Measurements from ENCODE around the gene MC4R.
"Not testable (repeated sequence)": the region's sequence is repeated elsewhere in the genome, so short reads cannot be mapped to it uniquely, and the experiment has no call there.

Gene MC4R

DNA sequence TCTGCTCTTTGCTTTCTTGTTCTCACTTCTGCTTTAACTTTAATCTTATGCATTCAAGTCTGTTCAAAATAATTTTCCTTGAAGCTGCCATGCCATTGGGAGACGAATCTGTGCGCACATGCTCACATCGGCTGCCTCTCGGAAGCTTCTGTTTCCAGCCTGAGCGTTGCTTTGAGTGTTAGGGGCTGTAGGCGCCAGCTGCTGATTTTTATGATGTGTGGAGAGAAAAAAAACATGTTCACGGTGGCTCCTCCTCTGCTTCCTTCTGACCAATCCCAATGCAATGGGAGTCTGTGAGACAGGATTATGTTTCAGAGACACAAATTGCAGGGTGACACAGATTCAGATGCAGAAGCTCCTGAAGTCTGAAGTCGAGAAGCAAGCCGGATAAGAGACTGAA lies at the start of gene MC4R:
TSS of gene MC4R (minus strand) at position 180 of the 400 bp plus-strand sequence. CDS start 426 bp downstream, outside the sequence.
- DNase-seq (ENCODE audit: low read depth, low spot score) = no peak

DNA sequence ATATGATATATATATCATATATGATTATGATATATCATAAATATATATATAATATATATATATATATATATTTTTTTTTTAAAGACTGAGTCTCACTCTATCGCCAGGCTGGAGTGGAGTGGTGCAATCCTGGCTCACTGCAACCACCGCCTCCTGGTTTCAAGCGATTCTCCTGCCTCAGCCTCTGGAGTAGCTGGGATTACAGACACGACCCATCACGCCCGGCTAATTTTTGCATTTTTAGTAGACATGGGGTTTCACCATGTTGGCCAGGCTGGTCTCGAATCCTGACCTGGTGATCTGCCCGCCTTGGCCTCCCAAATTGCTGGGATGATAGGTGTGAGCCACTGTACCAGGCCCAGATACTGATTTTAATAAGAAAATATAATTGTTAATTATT lies 49.7 kb upstream of the MC4R start:
- DNase-seq (ENCODE audit: low read depth, low spot score) = not testable (repeated sequence)

- DNase-seq (ENCODE audit: low read depth, low spot score) = no peak
Measured at GRCh38 chr18:60421356-60422118, 49.0 kb upstream of the MC4R start.

DNA sequence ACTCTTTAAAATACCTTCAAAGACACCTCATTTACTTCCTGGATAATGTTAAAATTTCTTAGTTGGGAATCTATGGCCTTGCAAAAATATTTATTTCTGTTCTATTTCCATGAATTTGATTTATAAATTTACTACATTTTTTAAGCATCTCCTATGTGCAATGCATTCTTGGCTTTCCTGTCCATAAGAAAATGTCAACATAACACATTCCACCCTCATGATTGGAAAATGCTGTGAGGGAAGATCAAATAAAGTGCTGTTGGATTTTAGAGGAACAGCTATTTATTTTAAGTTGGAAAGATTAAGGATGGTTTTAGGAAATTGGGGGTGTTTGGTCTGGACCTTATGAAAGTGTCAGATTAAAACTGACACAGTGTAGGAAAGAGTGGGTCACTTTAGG lies 45.4 kb upstream of the MC4R start:
- DNase-seq (ENCODE audit: low read depth, low spot score) = no peak

- DNase-seq (ENCODE audit: low read depth, low spot score) = no peak
Measured at GRCh38 chr18:60413944-60414547, 41.5 kb upstream of the MC4R start.

GRCh38 chr18:60411715-60412114 lies 39.1 kb upstream of the MC4R start:
- DNase-seq (ENCODE audit: low read depth, low spot score) = no peak

GRCh38 chr18:60406721-60407120 lies 34.1 kb upstream of the MC4R start:
- DNase-seq (ENCODE audit: low read depth, low spot score) = no peak

GRCh38 chr18:60404486-60405085 lies 32.0 kb upstream of the MC4R start:
- no peak for DNase-seq (ENCODE audit: low read depth, low spot score)

- no peak for DNase-seq (ENCODE audit: low read depth, low spot score)
Measured at GRCh38 chr18:60401346-60401745, 28.8 kb upstream of the MC4R start.

DNA sequence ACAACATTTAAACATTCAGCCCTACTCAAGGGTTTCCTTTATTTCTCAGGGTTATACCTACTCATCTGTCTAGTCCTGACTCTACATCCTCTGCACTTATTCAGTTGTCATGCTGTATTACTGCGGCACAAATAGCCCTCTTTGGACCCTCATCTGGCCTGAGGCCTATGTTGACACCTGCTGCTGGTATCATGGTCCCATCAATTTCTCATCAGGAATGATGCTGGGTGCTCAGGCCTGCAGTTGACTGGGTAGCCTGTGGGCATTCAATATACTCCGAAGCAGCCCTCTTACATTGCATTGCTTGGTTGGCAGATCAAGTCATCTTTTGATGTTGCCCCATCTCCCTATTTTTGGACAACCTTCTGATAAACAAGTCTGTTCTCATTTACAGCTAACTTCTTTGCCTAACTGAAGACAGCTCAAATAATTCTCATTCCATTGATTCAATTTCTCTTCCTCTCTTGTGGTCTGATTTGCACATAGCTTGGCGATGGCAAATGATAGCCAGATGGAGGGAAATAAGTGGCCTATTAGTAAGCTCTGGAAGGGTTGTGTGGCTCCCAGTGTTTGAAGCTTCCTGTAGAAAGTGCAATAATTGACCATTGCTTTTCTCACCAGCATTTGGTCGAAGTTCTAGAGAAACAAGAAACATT lies 19.1 kb upstream of the MC4R start:
- DNase-seq (ENCODE audit: low read depth, low spot score) = no peak

DNA sequence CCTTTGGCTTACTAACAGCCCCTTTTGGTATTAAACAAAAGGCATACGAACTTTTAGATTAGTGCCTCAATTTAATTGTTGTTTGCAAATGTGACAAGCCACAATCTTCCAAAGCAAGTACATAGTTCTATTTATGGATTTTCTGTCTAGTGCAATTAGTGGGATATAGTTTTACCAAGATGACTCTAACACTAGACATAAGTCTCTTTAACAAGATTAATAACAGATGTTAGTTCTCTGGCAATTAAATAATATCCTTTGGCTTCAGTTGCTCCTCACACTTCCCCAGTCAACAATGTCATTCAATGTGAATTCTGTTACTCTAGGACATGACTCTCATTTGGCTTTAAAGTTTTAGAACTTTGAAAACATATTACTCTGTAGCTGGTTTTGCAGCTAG lies 16.7 kb upstream of the MC4R start:
- DNase-seq (ENCODE audit: low read depth, low spot score) = no peak

GRCh38 chr18:60385693-60386092 lies 13.1 kb upstream of the MC4R start:
- no peak for DNase-seq (ENCODE audit: low read depth, low spot score)

DNA sequence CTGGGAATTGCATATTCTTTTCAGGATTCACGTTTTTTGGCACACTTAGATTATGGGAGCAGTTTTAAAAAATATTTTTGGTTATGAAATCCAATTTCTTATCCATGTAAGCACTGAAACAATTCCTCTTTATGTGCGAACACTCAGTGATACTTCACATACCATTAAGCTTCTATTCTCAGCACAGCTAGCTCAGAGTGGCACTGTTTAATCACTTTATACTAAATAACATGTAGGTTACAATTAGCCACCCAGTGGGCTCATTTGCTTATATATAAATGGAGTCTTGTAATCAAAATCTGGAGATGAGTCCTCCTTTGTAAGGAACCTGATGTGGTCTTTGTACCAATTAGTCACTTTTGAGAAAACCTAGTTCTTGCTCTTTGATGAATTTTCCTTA lies 11.3 kb upstream of the MC4R start:
- DNase-seq (ENCODE audit: low read depth, low spot score) = no peak

DNA sequence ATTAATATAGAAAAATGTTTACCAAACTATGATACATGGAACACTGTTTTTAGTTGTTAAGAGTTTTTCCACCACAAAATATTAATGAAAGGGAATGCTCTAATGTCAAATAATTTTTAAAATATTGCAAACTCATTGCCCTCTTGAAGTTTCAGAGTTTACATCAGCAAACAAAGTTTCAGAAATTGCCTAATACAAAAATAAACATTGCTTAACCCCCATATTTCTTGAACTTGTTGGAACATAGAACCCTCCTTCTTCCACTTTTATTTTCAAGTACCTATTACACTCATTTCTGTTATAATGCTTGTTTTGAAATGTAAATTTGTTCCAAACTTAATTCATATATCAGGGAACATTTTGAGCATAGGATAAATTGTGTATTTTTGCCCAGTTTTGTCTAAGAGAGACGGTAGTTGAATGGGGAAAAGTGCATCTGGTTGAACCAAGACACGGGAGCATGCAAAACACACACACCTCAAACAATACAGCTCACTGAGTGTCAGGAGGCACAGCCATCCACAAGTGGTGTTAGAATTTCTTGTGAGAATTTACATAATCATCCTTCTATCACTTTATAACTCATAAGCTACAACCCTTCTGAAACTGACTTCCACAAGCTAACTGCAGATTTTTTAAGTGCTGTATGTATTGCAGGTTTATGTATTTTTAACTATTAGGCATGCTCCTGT lies 5.3 kb upstream of the MC4R start:
- no peak for DNase-seq (ENCODE audit: low read depth, low spot score)

DNA sequence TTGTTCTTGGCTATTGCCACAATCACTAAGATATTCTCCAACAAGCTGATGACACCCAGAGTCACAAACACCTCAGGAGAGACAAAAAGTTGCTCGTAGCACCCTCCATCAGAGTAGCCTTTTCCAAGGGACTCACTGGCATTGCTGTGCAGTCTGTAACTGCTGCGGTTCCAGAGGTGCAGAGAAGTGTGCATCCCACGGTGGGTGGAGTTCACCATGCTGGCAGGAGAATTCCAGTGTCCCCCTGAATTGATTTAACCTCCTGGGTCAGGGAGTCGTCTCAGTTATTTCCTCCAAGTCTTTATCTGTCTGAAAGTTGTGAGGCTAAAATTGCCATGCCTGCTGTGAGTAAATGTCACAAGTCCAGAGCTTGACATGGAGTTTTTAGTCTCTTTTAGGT lies 443 bp downstream of the MC4R start:
- no peak for DNase-seq (ENCODE audit: low read depth, low spot score)

DNA sequence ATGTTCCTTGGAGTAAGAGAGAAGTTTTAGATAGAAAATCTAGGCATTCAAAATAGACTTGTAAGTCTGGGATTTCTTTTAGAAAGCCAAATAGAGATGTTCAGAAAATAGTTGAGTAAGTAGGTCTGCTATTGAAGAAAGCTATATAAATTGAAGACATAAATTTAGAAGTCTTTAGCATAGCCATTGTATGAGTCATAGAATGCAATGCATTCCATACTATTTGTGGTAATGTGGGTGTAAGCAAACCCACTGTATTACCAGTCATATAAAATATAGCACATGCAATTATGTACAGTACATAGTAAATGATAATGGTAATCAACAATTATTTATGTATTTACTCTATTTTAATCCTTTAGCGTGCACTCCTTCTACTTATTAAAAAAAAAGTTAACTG lies 14.1 kb downstream of the MC4R start:
- no peak for DNase-seq (ENCODE audit: low read depth, low spot score)

- DNase-seq (ENCODE audit: low read depth, low spot score) = no peak
Measured at GRCh38 chr18:60350941-60351340, 21.6 kb downstream of the MC4R start.

DNA sequence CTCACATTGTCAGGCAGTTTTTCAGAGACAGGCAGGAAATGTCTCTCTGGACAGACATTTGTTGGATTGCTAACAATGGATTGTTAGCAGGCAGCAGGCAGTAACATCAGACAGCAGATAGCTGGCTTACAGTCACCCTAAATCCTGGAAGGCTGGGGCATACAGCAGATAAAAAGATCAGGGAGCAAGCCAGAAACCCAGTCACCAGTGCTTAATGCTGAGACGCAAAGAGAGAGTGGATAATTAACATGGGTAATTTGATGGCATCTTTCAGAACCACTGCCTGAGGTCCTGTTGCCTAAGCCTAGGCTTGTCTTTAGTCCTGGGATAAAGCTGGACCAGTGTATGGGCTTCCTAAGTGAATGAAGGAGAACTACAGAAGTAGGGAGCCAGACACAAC lies 22.4 kb downstream of the MC4R start:
- DNase-seq (ENCODE audit: low read depth, low spot score) = no peak

DNA sequence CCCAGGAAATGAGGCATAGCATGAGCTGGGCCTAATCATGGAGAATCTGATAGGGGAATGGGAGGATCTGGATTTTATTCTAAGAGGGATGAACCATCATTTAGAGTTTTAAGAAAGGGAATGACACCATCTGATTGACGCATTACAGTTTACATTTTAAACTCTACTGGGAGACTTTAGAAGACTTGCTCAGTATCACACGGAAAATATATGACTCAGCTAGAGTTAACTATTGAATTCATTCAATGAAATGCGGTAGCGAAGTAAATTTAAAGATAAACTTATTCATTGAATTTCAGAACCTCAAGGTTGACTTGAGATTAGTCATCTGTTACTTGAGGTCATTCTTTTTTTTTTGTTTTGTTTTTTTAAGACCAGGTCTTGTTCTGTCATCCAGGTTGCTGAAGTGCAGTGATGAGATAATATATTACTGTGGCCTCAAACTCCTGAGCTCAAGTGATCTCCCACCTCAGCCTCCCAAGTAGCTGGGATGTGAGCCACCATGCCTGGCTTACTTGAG lies 25.0 kb downstream of the MC4R start:
- DNase-seq (ENCODE audit: low read depth, low spot score) = no peak

DNA sequence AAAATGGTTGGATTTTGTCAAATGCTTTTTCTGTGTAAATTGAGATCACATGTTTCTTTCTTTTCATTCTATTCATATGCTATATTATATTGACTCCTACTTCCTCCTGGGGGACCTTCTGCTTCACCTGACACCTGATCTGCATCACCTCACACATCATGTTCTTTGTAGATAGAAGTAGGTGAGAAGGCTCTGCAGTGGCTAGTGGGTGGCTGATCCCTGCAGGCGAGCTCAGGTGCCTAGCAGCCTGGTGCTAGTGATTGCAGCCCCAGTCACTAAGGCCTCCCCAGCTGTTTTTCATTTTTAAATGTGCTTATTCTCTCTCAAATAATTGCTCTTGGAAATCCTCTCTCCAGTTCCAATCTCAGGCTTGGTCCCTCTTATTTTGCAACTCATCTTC lies 33.6 kb downstream of the MC4R start:
- no peak for DNase-seq (ENCODE audit: low read depth, low spot score)

- DNase-seq (ENCODE audit: low read depth, low spot score) = no peak
Measured at GRCh38 chr18:60331890-60332289, 40.7 kb downstream of the MC4R start.

GRCh38 chr18:60329131-60329530 lies 43.4 kb downstream of the MC4R start:
- DNase-seq (ENCODE audit: low read depth, low spot score) = no peak
